Stomach smooth muscle (tissue), 2 donors: ENCODE measurements around the gene SBK2.
"Not testable (repeated sequence)": the region's sequence is repeated elsewhere in the genome, so short reads cannot be mapped to it uniquely, and the experiment has no call there.

Experiments used
- H3K27ac ChIP-seq: one replicate; pipeline ENCODE4 v1.7.0; 2013; ENCODE audit warnings: mild to moderate bottlenecking, low read length, inconsistent platforms
- H3K27me3 ChIP-seq, 2 donors: one replicate each; pipeline ENCODE4 v1.7.0; 2013; ENCODE audit warnings: low read length in 2 of 2; ENCODE audit not compliant: insufficient read depth in 2 of 2, control insufficient read depth in 1 of 2
- H3K36me3 ChIP-seq, 2 donors: one replicate each; pipeline ENCODE4 v1.7.0; 2013; ENCODE audit warnings: low read length in 2 of 2; ENCODE audit not compliant: control insufficient read depth in 2 of 2, insufficient read depth in 2 of 2
- H3K4me1 ChIP-seq: one replicate; pipeline ENCODE4 v1.7.0; 2013; ENCODE audit warnings: low read length; ENCODE audit not compliant: control insufficient read depth, insufficient read depth
- H3K4me3 ChIP-seq, 2 donors: one replicate each; pipeline ENCODE4 v1.7.0; 2013; ENCODE audit warnings: low read length in 2 of 2
- H3K9ac ChIP-seq, 2 donors: one replicate each; pipeline ENCODE4 v1.7.0; 2013; ENCODE audit warnings: low read length in 2 of 2, mild to moderate bottlenecking in 1 of 2
- H3K9me3 ChIP-seq, 2 donors: one replicate each; pipeline ENCODE4 v1.7.0; 2013; ENCODE audit warnings: low read length in 2 of 2; ENCODE audit not compliant: control insufficient read depth in 2 of 2
- donor health status: healthy.
- donor health status: Pancreatic carcinoma.

The SBK2 gene

GRCh38 chr19:55535173-55535964, 1.6 kb downstream of the SBK2 start:
- no peaks in the 10 kb centered on the region for H3K4me1 ChIP-seq
- H3K4me3 ChIP-seq = no peak overlapping the region

DNA sequence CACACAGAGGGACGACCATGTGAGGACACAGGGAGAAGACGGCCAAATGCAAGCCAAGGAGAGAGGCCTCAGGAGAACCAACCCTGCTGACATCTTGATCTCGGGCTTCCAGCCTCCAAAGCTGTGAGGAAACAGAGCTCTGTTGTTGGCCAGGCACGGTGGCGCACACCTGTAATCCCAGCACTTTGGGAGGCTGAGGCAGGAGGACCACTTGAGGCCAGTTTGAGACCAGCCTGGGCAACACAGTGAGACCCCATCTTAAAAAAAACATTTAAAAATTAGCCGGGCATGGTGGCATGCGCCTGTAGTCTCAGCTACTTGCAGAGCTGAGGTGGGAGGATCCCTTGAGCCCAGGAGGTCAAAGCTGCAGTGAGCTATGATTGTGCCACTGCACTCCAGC, 2.7 kb downstream of the SBK2 start:
- not testable (repeated sequence) for H3K36me3 ChIP-seq, H3K4me1 ChIP-seq, H3K4me3 ChIP-seq, H3K9ac ChIP-seq, H3K9me3 ChIP-seq, H3K27ac ChIP-seq, H3K27me3 ChIP-seq

More at GRCh38 chr19:55535173-55535964, 1.6 kb downstream of the SBK2 start:
- Histone ChIP-seq H3K9ac (no peak overlapping the region), H3K36me3 (no peaks in the 10 kb centered on the region), H3K9me3 (no peaks in the 10 kb centered on the region), H3K27ac (no peak overlapping the region), H3K27me3 (peaks cover 4 to 7% of the 10 kb centered on the region in 2 donors)

DNA sequence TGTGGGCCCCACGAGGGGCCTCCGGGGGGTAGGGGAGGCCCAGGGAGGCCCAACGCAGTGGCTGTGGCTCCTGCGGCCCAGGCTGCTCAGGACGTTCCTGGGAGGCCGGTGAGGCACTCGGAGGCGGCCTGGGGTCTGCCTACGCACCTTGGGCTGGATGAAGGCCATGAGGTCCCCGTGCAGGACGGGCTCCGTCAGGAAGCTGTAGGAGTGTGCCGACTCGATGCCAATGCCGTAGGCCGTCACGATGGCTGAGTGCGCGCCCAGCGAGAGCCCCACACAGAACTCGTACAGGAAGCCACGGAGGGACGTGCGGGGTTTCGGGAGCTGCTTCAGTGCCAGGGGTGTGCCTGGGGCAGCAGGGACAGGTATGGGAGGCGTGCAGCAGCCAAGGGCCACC, 5.9 kb downstream of the SBK2 start:
- no peaks in the 10 kb centered on the region for H3K9me3 ChIP-seq
- peaks cover 4 to 22% of the 10 kb centered on the region in 2 donors for H3K27me3 ChIP-seq
- H3K4me3 ChIP-seq = no peak overlapping the region
- no peak overlapping the region for H3K27ac ChIP-seq
- H3K4me1 ChIP-seq = peaks cover 8% of the 10 kb centered on the region
- H3K36me3 ChIP-seq = no peaks in the 10 kb centered on the region
- H3K9ac ChIP-seq = no peak overlapping the region

DNA sequence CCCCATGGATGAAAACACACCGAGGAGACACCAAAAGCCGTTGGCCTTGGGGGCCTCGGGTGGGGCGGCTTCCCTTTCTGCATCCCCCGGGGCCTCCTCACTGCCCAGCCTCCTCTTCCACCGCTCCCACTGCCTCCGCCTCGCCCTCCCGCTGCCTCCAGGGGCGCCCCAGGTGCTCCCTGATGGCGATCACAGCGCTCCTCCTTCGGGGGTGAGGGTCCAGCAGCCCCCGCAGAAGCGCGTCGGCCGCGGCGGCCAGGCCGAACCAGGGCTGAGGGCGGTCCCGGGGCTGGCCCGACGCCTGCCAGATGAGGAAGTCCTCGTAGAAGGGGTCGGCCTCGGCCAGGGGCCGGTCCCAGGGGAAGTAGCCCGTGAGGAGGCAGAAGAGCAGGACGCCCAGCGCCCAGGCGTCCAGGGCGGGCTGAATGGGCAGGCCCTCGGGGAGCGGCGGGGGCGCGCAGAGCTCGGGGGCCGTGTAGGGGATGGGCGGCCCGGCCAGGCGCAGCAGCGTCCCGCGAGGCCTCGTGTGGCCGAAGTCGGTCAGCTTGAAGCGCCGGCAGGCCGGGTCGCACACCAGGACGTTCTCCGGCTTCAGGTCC, 7.2 kb downstream of the SBK2 start:
- no peaks in the 10 kb centered on the region for H3K9me3 ChIP-seq
- no peaks in the 10 kb centered on the region for H3K36me3 ChIP-seq
- H3K4me3 ChIP-seq = no peak overlapping the region
- no peak overlapping the region for H3K9ac ChIP-seq
- H3K4me1 ChIP-seq = peaks cover 8% of the 10 kb centered on the region
- H3K27ac ChIP-seq = no peak overlapping the region
- H3K27me3 ChIP-seq = peaks cover 4 to 22% of the 10 kb centered on the region in 2 donors

GRCh38 chr19:55528030-55528803, 8.7 kb downstream of the SBK2 start:
- Histone ChIP-seq H3K4me3 (no peak overlapping the region), H3K36me3 (no peaks in the 10 kb centered on the region), H3K27ac (no peak overlapping the region), H3K9ac (no peak overlapping the region), H3K9me3 (no peaks in the 10 kb centered on the region), H3K27me3 (peaks cover 4 to 22% of the 10 kb centered on the region in 2 donors), H3K4me1 (peaks cover 8% of the 10 kb centered on the region)

GRCh38 chr19:55527197-55528029, 9.5 kb downstream of the SBK2 start:
- H3K4me1 ChIP-seq = peaks cover 8% of the 10 kb centered on the region
- no peak overlapping the region for H3K9ac ChIP-seq
- peaks cover 4 to 22% of the 10 kb centered on the region in 2 donors for H3K27me3 ChIP-seq
- no peak overlapping the region for H3K4me3 ChIP-seq
- no peak overlapping the region for H3K27ac ChIP-seq
- H3K9me3 ChIP-seq = no peaks in the 10 kb centered on the region
- no peaks in the 10 kb centered on the region for H3K36me3 ChIP-seq

- Histone ChIP-seq H3K36me3 (no peaks in the 10 kb centered on the region), H3K9me3 (no peaks in the 10 kb centered on the region), H3K27me3 (peaks cover 4 to 22% of the 10 kb centered on the region in 2 donors), H3K9ac (no peak overlapping the region), H3K4me3 (peak overlapping the region in 1 of 2 donors; percentile 40), H3K4me1 (peaks cover 8% of the 10 kb centered on the region), H3K27ac (no peak overlapping the region)
These were observed 10.4 kb downstream of the SBK2 start for GRCh38 chr19:55526216-55527196.

- H3K4me3 ChIP-seq = no peak overlapping the region
- no peak overlapping the region for H3K9ac ChIP-seq
- no peaks in the 10 kb centered on the region for H3K9me3 ChIP-seq
- H3K4me1 ChIP-seq = peaks cover 8% of the 10 kb centered on the region
- no peak overlapping the region for H3K27ac ChIP-seq
- peaks cover 4 to 19% of the 10 kb centered on the region in 2 donors for H3K27me3 ChIP-seq
- H3K36me3 ChIP-seq = no peaks in the 10 kb centered on the region
These were observed 11.4 kb downstream of the SBK2 start for GRCh38 chr19:55525289-55526101.

DNA sequence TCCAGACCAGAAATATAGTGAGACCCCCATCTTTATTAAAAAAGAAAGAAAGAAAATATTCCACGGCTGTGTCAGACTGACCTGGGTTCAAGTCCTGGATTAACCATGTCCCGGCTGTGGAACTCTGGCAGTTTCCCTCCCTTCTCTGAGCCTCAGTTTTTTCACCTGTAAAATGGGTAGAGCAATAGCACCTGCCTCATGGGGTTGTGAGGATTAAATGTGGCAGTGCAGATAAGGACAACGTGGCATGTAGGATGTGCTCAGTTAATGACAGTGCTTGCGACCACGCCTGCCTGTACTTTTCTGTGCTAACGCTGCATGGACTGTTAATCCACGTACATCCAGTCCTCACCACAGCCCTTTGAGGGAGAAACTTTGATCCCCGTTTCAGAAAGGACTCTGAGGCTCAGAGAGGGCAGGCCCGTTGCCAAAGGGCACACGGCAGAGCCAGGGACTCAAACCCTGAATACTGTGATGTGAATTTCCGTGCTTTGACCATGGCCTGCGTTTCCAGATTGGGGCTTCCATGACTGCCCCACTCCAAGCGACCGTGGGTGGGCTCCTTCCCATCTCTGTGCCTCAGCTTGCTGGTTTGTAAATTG, 16.1 kb downstream of the SBK2 start:
- no peaks in the 10 kb centered on the region for H3K27me3 ChIP-seq
- H3K9ac ChIP-seq = no peak overlapping the region
- H3K4me3 ChIP-seq = no peak overlapping the region
- no peak overlapping the region for H3K27ac ChIP-seq
- H3K36me3 ChIP-seq = peaks cover 0 to 2% of the 10 kb centered on the region in 2 donors
- peaks cover 5% of the 10 kb centered on the region for H3K4me1 ChIP-seq
- no peaks in the 10 kb centered on the region for H3K9me3 ChIP-seq
